ENCODE data around the gene USP34. TPM values are rescaled to one million over a fixed set of nuclear protein-coding genes. Genes with fewer than 3 reads are reported as not detected.
"Not testable (repeated sequence)": the region's sequence is repeated elsewhere in the genome, so short reads cannot be mapped to it uniquely, and the experiment has no call there.

The USP34 gene
- total and polyA plus RNA-seq, 2 of the 8 experiments (the other 6 are each of a cell fraction or from before 2014, with no cell fraction given) = 56.7 to 91.7 TPM

DNA sequence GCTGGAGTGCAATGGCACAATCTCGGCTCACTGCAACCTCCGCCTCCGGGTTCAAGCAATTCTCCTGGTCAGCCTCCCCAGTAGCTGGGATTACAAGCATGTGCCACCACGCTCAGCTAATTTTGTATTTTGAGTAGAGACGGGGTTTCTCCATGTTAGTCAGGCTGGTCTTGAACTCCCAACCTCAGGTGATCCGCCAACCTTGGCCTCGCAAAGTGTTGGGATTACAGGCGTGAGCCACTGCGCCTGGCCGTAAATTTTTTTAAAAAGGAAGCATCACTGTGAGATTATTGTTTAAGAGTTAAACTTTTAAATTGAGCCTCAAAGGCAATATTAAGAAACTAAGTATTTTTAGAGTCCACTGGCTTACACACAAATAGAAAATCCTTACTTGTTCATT lies 2.7 kb downstream of the USP34 start:
- H3K18ac ChIP-seq (ENCODE audit: extremely low read depth, low read length); H3K9me3 ChIP-seq (ENCODE audit: insufficient read depth in 2 of 2, low read depth in 1 of 2, low read length in 1 of 2); H3K4me1 ChIP-seq (replicated peaks in 1 of 4; ENCODE audit: control insufficient read depth in 3 of 4, insufficient read depth in 4 of 4, low read length in 3 of 4); H3K56ac ChIP-seq (replicated peaks; ENCODE audit: insufficient read length, low read depth, low read length); H2AFZ ChIP-seq (ENCODE audit: low read length); H2BK15ac ChIP-seq (ENCODE audit: low read length); H3K4me2 ChIP-seq (ENCODE audit: insufficient read depth in 1 of 2, low read depth in 2 of 2, low read length in 2 of 2); H3K27ac ChIP-seq (ENCODE audit: low read depth, low read length); H4K20me1 ChIP-seq (replicated peaks in 1 of 2; ENCODE audit: control insufficient read depth in 1 of 2, insufficient read depth in 2 of 2, low read length in 2 of 2); H3K36me3 ChIP-seq (ENCODE audit: control insufficient read depth in 2 of 4, insufficient read depth in 4 of 4, low read length in 3 of 4); H2BK12ac ChIP-seq (ENCODE audit: low read depth, low read length); FAIRE-seq; H2BK20ac ChIP-seq (ENCODE audit: low read length); H4K91ac ChIP-seq (replicated peaks; ENCODE audit: insufficient read length, low read length); H2BK120ac ChIP-seq (replicated peaks; ENCODE audit: low read depth, low read length); H3K23me2 ChIP-seq (ENCODE audit: low read depth, low read length); H4K8ac ChIP-seq (ENCODE audit: extremely low read depth, insufficient read depth, low read length); H3K27me3 ChIP-seq (replicated peaks in 1 of 4; ENCODE audit: control insufficient read depth in 3 of 4, extremely low read depth in 1 of 4, insufficient read depth in 3 of 4, low read length in 3 of 4); H2BK5ac ChIP-seq (ENCODE audit: low read depth, low read length); H3K4me3 ChIP-seq (ENCODE audit: extremely low read depth in 1 of 4, insufficient read depth in 2 of 4, low read depth in 3 of 4, low read length in 4 of 4); H3K23ac ChIP-seq (ENCODE audit: insufficient read length); DNase-seq (ENCODE audit: low read depth in 1 of 2, low spot score in 2 of 2); H3K4ac ChIP-seq (replicated peaks; ENCODE audit: insufficient read length, low read depth, low read length); H4K5ac ChIP-seq (ENCODE audit: insufficient read length, low read depth, low read length); H3K79me1 ChIP-seq (ENCODE audit: low read depth, low read length); H2AK5ac ChIP-seq (ENCODE audit: low read depth, low read length); H3K14ac ChIP-seq (ENCODE audit: insufficient read length); H3K9ac ChIP-seq (replicated peaks in 1 of 4; ENCODE audit: extremely low read depth in 1 of 4, low read depth in 3 of 4, low read length in 3 of 4): not testable (repeated sequence)
- CTCF ChIA-PET (ENCODE audit: partially characterized antibody) = interaction anchor here (0.6 to 2.2 kb wide), 4 partner anchors 9 to 69 kb away, joined by 3 to 11 read pairs (median 4); no protein-coding TSS in a partner anchor
- 98% methylated on average over 10 of the region's 10 CpGs; no CpG with 5 or more reads in 1 of the 2 experiments for WGBS, 2 experiments (ENCODE audit: extremely low coverage in 1 of 2, insufficient coverage in 1 of 2, insufficient read length in 1 of 2, insufficient replicate concordance in 2 of 2, low coverage in 1 of 2, low lambda C conversion rate in 2 of 2, missing lambda C conversion rate in 1 of 2)
- POLR2A ChIA-PET (ENCODE audit: partially characterized antibody) = interaction anchor here (1.1 to 3.2 kb wide), 4 partner anchors 9 to 69 kb away, joined by 3 to 8 read pairs (median 6); no protein-coding TSS in a partner anchor
- H3K79me2 ChIP-seq (ENCODE audit: control insufficient read depth in 1 of 2, insufficient read depth in 2 of 2, low read length in 2 of 2) = peaks cover 19 to 77% of the 10 kb centered on the region in 2 experiments

Measured in H1 (cell line).